Liver (tissue), 3 donors: ENCODE results near the gene TMTC1.
A peak's percentile ranks its signal among the peaks of the same experiment; 100 is the strongest.

Experiments
- CTCF ChIP-seq: fragments of 150-350 bp; IDR thresholded peaks from 2 replicates; pipeline ENCODE4 v1.5.1; 2017; ENCODE audit warnings: improper control_type of control experiment, low read depth, low read length; ENCODE audit not compliant: missing input control
- EGR1 ChIP-seq, 2 donors: IDR thresholded peaks; 2 replicates each; pipeline ENCODE4 v1.6.1; 2016 to 2018; ENCODE audit warnings: antibody characterized with exemption in 2 of 2, low read depth in 2 of 2
- REST ChIP-seq: IDR thresholded peaks from 2 replicates; pipeline ENCODE4 v1.6.1; 2016; ENCODE audit warnings: antibody characterized with exemption, mild to moderate bottlenecking
- YY1 ChIP-seq: IDR thresholded peaks from 2 replicates; pipeline ENCODE4 v1.6.1; 2016; ENCODE audit warnings: antibody characterized with exemption, mild to moderate bottlenecking
- ZBTB33 ChIP-seq: IDR thresholded peaks from 2 replicates; pipeline ENCODE4 v1.6.1; 2016; ENCODE audit warnings: antibody characterized with exemption
- donor health status: healthy.
- donor health status: healthy.

GRCh38 chr12:29562110-29562804, 221.5 kb downstream of the TMTC1 start:
- TF ChIP-seq CTCF (no peak), YY1 (peak; percentile 38), ZBTB33 (no peak), EGR1 (IDR thresholded peaks at IDR 0.05; ENCODE audit: low read depth in 2 of 2) (no peak), REST (no peak)
